OCI-LY1 (cell line): ENCODE data around the gene EVC2.

Source experiments
- CTCF ChIP-seq: fragments of 200-600 bp; sonication (generic), shearing (Covaris generic); IDR thresholded peaks from 2 replicates; pipeline ENCODE4 v1.5.1; 2017; ENCODE audit warnings: mild to moderate bottlenecking, antibody characterized with exemption, low read length, moderate library complexity, mixed read lengths
- EZH2 ChIP-seq: fragments of 200-600 bp; sonication (generic), shearing (Covaris generic); IDR thresholded peaks from 2 replicates; pipeline ENCODE4 v1.8.0; 2017; ENCODE audit warnings: borderline replicate concordance, mixed run types, mild to moderate bottlenecking, antibody characterized with exemption, low read length, moderate library complexity, mixed read lengths

DNA sequence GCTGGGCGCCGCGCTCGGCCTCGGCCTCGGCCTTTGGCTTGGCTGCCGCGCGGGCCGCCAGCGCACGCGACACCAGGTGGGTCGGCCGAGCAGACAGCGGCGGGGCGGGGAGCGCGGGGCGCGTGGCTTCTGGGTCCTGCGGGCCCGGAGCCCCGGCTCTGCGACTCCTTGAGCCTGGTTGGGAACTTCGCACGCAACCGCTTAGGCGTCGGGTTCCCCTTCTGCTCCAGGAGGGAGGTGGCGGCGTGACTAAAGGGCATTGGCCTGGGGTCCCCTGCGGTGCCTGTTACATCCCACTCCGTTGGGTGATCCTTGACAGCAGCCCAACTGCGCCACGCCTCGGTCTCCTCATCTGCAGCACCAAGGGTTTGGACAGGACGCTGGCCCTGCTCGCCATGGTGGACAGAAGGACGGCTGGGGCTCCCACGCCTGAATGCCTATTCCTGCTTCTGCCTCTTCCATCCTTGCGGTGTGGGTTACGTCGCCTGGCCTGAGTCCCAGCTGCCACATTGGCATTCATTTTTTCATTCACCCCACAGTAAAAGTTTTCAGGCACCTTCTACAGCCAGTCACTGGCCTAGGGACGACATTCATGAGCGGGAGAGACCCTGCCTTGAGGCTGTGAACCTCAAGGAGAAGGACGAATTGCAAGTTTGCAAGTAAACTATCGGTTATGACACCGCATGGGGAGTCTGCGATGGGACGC, 3.3 kb upstream of the EVC2 start:
- no peak; the same call in 1 of the 2 replicates for TF ChIP-seq CTCF
- TF ChIP-seq EZH2 = no peak
